Stomach (tissue), 9 donors: ENCODE measurements around the gene CYP21A2. TPM values are rescaled to one million over a fixed set of nuclear protein-coding genes. Genes with fewer than 3 reads are reported as not detected.

Experiments
- DNase-seq, 2 donors: peaks; one replicate each; pipeline versions ENCODE4 v3.0.0 to v3.0.0-alpha.2; 2013 to 2019
- H3K27ac ChIP-seq, 5 donors: fragments of 200-600 bp in 4 of 5; sonication (generic) in 4 of 5; one replicate each; pipeline ENCODE4 v1.5.1; 2013 to 2019; ENCODE audit warnings: mild to moderate bottlenecking in 1 of 5, moderate library complexity in 1 of 5
- H3K27me3 ChIP-seq, 3 donors: fragments of 200-600 bp; sonication (generic); one replicate each; pipeline ENCODE4 v1.5.1; 2017 to 2019; ENCODE audit warnings: mixed run types in 1 of 3
- H3K36me3 ChIP-seq, 4 donors: fragments of 200-600 bp; sonication (generic); 1 replicate in 3 of 4; 2 replicates in 1 of 4; pipeline ENCODE4 v1.5.1; 2016 to 2019
- H3K4me1 ChIP-seq, 4 donors: fragments of 200-600 bp; sonication (generic); one replicate each; pipeline ENCODE4 v1.5.1; 2016 to 2019
- H3K4me3 ChIP-seq, 4 donors: fragments of 200-600 bp; sonication (generic) in 3 of 4; one replicate each; pipeline ENCODE4 v1.5.1; 2016 to 2019; ENCODE audit warnings: mild to moderate bottlenecking in 1 of 4
- H3K9me3 ChIP-seq, 4 donors: fragments of 200-600 bp; sonication (generic); one replicate each; pipeline ENCODE4 v1.5.1; 2016 to 2019
- CTCF ChIP-seq, 7 experiments: fragments of 450-650 bp in 4 of 7; fragments of 200-600 bp in 3 of 7; sonication (generic) in 3 of 7; IDR thresholded peaks; one replicate each; pipeline ENCODE4 v1.5.1; 2016 to 2019; ENCODE audit warnings: antibody characterized with exemption in 7 of 7, control low read depth in 2 of 7, mild to moderate bottlenecking in 1 of 7
- EP300 ChIP-seq: sonication (generic); formaldehyde crosslinking; IDR thresholded peaks from one replicate; pipeline ENCODE4 v1.6.1; 2017; ENCODE audit warnings: antibody characterized with exemption
- POLR2A ChIP-seq, 4 donors: fragments of 450-650 bp; IDR thresholded peaks; one replicate each; pipeline ENCODE4 v1.6.1; 2016; ENCODE audit warnings: antibody characterized with exemption in 4 of 4, control low read depth in 2 of 4, mild to moderate bottlenecking in 1 of 4, moderate library complexity in 1 of 4
- POLR2AphosphoS5 ChIP-seq, 3 donors: sonication (generic); formaldehyde crosslinking; IDR thresholded peaks; one replicate each; pipeline ENCODE4 v1.6.1; 2016; ENCODE audit warnings: antibody characterized with exemption in 3 of 3
- WGBS, 5 donors: extraction: QIAGEN DNeasy Blood & Tissue Kit in 3 of 5; methylation state at CpG; one replicate each; pipeline versions ENCODE4 v1.1.5 to v1.1.7; 2013 to 2018; 5-methylcytosine and 5-hydroxymethylcytosine counted together
- intact Hi-C: fragments of 100-400 bp; cut with DNase I; formaldehyde crosslinking; loops from one replicate; pipeline ENCODE4 v1.15.1; 2023; ENCODE audit warnings: low total_unique reads
- polyA plus RNA-seq, 3 donors: library from polyadenylated mRNA; stranded (reverse); fragments of 200-250 nt; gene quantifications; one replicate each; pipeline ENCODE4 v1.2.3, GENCODE V29; 2013
- total RNA-seq, 5 donors: library from RNA; depleted of rRNA; stranded (reverse); fragments of >200 nt; gene quantifications; one replicate each; pipeline versions ENCODE4 v1.1.0 to v1.2.3, GENCODE V29; 2014 to 2016
- donor health status: healthy with polysubstance abuse.
- donor health status: Bipolar disorder and iron deficiency.
- donor health status: healthy.

CYP21A2 gene
- total and polyA plus RNA-seq, 8 donors: 1.3 to 23.8 (median 1.4) TPM; not detected in 5

- peak in 1 of 2 donors; percentile 74 for DNase-seq
- 54 to 79% (median 72%) methylated on average over 12 to 22 of the region's 22 CpGs for WGBS, 5 donors
- Histone ChIP-seq H3K36me3 (peaks cover 0 to 40% (median 28%) of the 10 kb centered on the region in 4 donors), H3K27me3 (peaks cover 0 to 20% (median 0%) of the 10 kb centered on the region in 3 donors), H3K4me1 (peaks cover 0 to 10% (median 5%) of the 10 kb centered on the region in 4 donors), H3K27ac (peak overlapping the region; percentile 14 to 77 (median 65)), H3K9me3 (no peaks in the 10 kb centered on the region), H3K4me3 (no peak overlapping the region)
- TF ChIP-seq EP300 (no peak), POLR2AphosphoS5 (IDR thresholded peaks at IDR 0.05) (peak in 1 of 3 donors; percentile 25)
- intact Hi-C loops: no loop called here
These were observed 43.2 kb downstream of the CYP21A2 start for GRCh38 chr6:32081168-32081990.

GRCh38 chr6:32082478-32082877 lies 44.3 kb downstream of the CYP21A2 start:
- 44 to 69% (median 57%) methylated on average over 6 of the region's 6 CpGs for WGBS, 5 donors
- H3K4me1 ChIP-seq: peaks cover 11 to 21% (median 16%) of the 10 kb centered on the region in 4 donors
- no peak overlapping the region for H3K4me3 ChIP-seq
- H3K27ac ChIP-seq: peak overlapping the region in 4 of 5 donors; percentile 60 to 77 (median 70)
- peaks cover 0 to 40% (median 25%) of the 10 kb centered on the region in 4 donors for H3K36me3 ChIP-seq
- no peaks in the 10 kb centered on the region for H3K9me3 ChIP-seq
- H3K27me3 ChIP-seq: peaks cover 0 to 31% (median 0%) of the 10 kb centered on the region in 3 donors
- no peak for DNase-seq
- intact Hi-C loops: no loop called here
- no peak for TF ChIP-seq POLR2A (IDR thresholded peaks at IDR 0.05)
- TF ChIP-seq CTCF (IDR thresholded peaks at IDR 0.05): no peak
- no peak for TF ChIP-seq POLR2AphosphoS5 (IDR thresholded peaks at IDR 0.05)

GRCh38 chr6:32082935-32083334 lies 44.7 kb downstream of the CYP21A2 start:
- H3K4me1 ChIP-seq: peaks cover 16 to 26% (median 20%) of the 10 kb centered on the region in 4 donors
- 60 to 88% (median 76%) methylated on average over 9 of the region's 9 CpGs for WGBS, 5 donors
- H3K36me3 ChIP-seq: peaks cover 0 to 40% (median 25%) of the 10 kb centered on the region in 4 donors
- intact Hi-C loops: no loop called here
- H3K9me3 ChIP-seq: no peaks in the 10 kb centered on the region
- no peak for DNase-seq
- H3K4me3 ChIP-seq: no peak overlapping the region
- peak overlapping the region in 4 of 5 donors; percentile 60 to 77 (median 70) for H3K27ac ChIP-seq
- TF ChIP-seq CTCF (IDR thresholded peaks at IDR 0.05): no peak
- TF ChIP-seq EP300: no peak
- no peak for TF ChIP-seq POLR2AphosphoS5 (IDR thresholded peaks at IDR 0.05)
- no peak for TF ChIP-seq POLR2A (IDR thresholded peaks at IDR 0.05)
- H3K27me3 ChIP-seq: peaks cover 0 to 35% (median 0%) of the 10 kb centered on the region in 3 donors

GRCh38 chr6:32083812-32084768 lies 45.9 kb downstream of the CYP21A2 start:
- Histone ChIP-seq H3K4me1 (peaks cover 17 to 30% (median 28%) of the 10 kb centered on the region in 4 donors), H3K27ac (peak overlapping the region in 3 of 5 donors; percentile 22 to 77 (median 76)), H3K27me3 (peaks cover 0 to 36% (median 0%) of the 10 kb centered on the region in 3 donors), H3K9me3 (no peaks in the 10 kb centered on the region), H3K36me3 (peaks cover 0 to 32% (median 17%) of the 10 kb centered on the region in 4 donors), H3K4me3 (no peak overlapping the region)
- intact Hi-C loops: no loop called here
- TF ChIP-seq POLR2A (IDR thresholded peaks at IDR 0.05): no peak
- no peak for TF ChIP-seq CTCF (IDR thresholded peaks at IDR 0.05)
- no peak for TF ChIP-seq POLR2AphosphoS5 (IDR thresholded peaks at IDR 0.05)
- TF ChIP-seq EP300: no peak
- WGBS, 5 donors: 93 to 96% (median 94%) methylated on average over 14 to 22 of the region's 22 CpGs
- no peak for DNase-seq
